ENCODE data around the gene PIAS1.
"Not testable (repeated sequence)": the region's sequence is repeated elsewhere in the genome, so short reads cannot be mapped to it uniquely, and the experiment has no call there.

Gene PIAS1

GRCh38 chr15:68186671-68187397 lies 132.7 kb downstream of the PIAS1 start:
- DNase-seq, result no peak

- DNase-seq, result no peak
Observed at GRCh38 chr15:68187559-68187958, 133.4 kb downstream of the PIAS1 start.

- DNase-seq, result no peak
Observed at GRCh38 chr15:68188647-68189046, 134.5 kb downstream of the PIAS1 start.

DNA sequence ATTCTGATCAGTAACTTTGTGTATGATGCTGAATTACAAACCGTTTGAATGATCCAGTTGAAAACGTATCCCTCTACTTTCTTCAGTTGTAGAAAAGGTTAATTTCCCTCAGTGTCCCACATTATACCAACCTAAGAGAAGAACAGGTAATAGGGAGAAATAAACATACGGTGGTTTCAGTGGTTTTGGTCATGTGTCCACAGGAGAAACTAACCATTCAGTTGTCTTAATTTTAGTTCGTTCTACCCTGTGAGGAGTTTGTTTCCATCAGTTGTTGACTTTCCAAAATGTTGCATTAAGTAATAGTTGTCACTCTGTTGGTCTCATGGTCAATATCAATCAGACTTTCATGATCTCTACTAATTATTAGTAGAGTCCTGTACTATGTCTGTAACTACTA lies 135.9 kb downstream of the PIAS1 start:
- DNase-seq, result no peak

DNA sequence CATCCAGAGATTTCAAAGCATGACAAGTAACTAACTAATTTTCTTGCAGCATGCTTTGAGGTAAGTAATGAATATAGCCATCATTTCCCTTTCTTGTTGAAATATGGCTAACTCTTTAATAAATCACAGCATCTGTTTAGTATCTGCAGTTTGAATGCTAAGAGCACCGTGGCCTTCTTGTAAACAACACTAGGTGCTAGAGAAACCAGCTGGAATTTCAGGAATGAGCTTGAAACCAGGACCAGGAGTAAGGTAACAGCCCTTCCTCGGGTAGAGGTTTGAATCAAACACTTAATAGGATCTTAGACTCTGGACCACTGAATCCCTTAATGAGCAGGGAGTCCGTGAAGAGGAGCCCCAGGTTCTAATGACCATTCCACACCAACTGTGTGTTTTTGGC lies 137.4 kb downstream of the PIAS1 start:
- DNase-seq, result no peak

DNA sequence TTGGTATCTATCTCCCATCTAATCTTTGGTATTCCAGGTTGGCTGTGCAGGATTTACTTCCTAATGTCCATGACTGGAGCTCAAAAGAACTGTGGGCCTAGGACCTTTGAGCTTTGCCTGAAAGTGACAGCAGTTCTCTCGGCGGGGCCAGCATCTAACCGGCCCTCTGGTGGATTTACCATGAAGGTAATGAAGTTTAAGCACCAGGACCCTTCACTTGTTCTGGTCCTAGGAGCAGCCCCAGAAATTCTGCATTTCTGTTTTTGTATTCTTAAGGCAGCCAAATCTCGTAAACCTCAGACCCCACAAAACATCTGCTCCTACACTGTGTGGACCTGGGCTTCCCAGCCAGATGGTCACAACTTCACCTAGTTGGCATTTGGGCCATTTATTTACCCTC lies 138.0 kb downstream of the PIAS1 start:
- no peak for DNase-seq

- no peak for DNase-seq
Observed at GRCh38 chr15:68192804-68193486, 138.8 kb downstream of the PIAS1 start.

DNA sequence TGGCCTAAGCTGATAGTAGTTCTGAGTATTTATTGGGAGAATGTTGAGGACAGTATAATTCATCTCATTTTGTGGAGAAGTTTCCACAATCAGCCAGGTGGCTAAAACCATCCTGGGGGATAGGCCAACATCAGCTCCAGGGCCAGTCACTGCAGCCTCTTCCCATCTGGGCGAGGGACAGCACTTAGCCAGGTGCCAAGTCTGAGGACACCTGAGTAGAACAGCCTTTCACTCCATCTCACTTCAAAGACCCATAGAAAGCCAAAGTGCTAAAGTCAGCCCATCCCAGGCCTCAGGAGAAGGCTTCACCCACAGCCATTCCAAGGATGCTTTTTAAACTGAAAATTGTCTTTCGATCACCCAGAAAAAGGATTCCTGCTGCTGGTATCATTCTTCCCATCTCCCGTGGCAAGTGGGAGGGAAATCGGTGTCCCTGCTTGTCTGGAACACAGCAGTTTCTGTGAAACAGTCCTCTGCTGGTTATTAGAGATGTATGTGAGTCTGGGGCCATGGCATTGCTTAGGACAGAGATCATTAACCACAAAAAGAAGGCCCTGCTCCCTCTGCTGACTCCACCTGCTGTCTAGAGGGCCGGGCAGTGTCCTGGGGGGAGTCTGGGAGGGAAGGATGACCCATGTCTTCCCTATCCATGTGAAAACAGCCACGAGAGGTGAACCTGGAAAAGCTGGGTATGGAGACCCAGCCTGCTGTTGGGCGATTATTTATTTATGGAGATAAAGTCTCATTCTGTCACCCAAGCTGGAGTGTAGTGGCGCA lies 141.4 kb downstream of the PIAS1 start:
- no peak for DNase-seq

DNA sequence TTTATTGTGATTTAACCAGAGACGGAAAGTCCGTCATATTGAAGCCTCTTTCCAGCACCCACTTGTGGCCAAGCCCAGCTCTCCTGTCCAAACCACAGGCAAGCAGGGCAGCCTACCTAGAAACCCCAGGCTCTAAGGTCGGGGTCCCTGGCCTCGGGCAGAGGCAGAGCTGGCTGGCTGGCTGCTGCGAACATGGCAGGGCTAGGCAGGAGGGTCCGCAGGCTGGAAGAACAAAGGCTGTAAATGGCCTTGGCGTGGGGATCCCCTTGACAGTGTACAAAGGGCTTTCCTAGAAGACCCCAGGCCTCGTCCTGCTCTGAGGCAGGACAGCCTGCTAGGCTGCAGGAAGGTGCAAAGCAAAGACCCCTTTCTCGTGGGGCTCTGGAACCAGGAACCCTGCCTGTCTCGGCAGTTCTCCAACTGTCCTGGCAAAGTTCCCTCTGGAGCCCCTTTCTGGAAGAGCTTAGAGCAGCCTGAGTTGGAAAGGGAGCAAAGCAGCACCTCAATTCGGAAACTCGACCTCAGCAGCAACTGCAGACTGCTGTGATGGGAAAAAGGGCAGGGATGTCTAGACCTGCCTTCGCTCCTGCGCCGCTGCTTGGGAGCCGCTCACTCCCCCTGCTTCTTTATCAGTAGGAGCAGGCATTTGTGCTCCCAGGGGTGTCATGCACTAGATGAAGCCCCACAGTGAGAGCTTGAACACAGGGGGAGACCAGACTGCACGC lies 142.5 kb downstream of the PIAS1 start:
- no peak for DNase-seq

GRCh38 chr15:68197170-68197492 lies 143.0 kb downstream of the PIAS1 start:
- no peak for DNase-seq

DNA sequence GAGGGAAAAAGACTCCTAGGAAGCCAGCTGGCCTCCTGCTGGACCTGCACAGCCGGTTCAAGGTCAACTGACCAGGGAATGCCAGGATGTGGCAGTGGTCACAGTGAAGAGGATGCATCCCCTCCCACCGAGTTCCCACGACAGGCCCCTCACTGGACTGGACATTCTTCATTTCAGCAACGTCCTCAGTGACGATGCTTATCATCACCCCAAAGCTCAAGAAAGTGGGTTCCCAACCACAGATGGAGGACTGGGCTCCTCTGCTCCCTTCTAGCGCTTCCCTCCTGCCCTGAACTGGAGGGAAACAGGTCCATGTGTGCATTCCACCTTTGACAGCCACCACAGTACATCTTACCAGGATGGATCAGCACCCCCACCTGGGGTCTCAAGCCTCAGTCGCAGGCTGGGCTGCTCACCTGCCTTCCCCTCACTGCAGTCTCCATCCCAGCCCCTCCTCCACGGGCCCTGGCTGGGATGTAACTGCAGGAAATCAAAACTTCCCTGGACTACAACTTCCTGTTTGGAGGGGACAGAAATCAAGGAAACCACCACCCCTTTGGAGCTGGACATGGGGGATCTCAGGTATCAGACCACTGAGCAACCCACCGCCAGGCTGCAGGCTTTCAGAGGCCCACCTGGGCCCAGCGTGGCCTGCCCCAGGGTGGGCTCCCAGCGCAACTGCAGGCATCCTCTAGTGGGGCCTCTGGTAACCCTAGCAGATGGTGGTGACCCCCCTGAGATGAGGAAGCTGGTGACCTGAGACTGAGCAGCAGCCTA lies 143.7 kb downstream of the PIAS1 start:
- no peak for DNase-seq

DNA sequence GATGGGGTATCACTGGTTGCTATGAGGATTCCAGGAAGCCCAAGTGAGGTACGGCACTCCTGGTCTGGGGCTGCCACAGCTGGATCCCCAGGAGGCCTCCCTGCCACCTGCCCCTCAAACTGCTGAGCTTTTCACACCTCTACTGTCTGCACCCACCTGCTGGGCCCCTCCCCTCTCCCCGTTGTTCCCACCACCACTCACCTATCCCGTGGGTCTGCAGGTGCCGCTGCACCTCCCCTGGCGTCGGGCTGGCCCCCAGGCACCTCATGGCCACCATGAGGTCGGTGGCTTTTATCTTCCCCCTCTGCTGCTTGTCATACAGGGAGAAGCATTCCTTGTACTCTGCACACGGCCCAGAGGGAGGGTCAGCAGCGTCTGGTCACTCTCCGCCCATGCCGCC lies 145.2 kb downstream of the PIAS1 start:
- no peak for DNase-seq

GRCh38 chr15:68200016-68200861 lies 146.1 kb downstream of the PIAS1 start:
- DNase-seq, result no peak

DNA sequence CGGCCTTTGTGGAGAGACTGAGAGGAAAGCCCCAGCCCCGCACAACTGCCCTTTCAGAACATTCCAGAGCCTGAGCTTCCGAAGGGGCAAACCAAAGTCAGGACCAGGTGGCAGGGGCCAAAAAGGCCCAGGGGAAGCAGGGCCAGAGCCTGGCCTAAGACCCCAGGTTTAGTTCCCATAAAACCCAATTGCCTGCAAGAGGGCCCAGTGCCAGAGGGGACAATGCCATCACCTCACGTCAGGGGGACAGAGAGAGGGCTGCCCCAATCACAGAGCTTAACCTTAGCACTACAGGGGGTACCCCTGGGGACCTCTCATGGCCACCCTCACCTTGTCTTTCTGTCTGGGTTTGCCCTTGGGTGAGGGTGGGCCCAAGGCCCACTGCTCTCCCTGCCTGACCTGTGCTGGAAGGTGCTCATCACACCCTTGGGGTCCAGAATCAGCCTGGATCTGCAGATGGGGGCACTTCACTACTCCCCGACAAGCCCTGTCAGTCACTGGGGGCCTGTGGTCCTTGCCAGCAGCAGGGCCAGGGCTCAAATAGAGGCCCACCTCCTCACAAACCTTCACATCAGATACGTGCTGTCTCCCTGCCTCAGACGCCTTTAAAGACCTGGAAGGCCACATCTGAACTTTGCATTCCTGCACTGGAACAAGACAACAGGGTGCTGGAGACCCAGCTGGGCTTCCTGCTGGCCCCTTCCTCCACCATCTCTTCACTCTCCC lies 147.2 kb downstream of the PIAS1 start:
- no peak for DNase-seq

GRCh38 chr15:68201879-68202261 lies 147.8 kb downstream of the PIAS1 start:
- no peak for DNase-seq

DNA sequence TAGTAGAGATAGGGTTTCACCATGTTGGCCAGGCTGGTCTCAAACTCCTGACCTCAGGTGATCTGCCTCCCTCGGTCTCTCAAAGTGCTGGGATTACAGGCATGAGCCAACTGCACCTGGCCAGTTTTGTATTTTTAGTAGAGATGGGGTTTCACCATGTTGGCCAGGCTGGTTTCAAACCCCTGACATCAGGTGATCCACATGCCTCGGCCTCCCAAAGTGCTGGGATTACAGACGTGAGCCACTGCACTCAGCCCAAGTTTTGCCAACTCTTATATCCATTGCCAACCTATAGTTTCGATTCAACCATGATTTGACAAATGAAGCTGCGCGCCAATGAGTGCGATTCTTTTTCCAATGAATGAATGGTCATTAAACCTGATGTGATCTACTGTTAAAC lies 148.9 kb downstream of the PIAS1 start:
- DNase-seq, result not testable (repeated sequence)

- no peak for DNase-seq
Observed at GRCh38 chr15:68203486-68203885, 149.4 kb downstream of the PIAS1 start.

DNA sequence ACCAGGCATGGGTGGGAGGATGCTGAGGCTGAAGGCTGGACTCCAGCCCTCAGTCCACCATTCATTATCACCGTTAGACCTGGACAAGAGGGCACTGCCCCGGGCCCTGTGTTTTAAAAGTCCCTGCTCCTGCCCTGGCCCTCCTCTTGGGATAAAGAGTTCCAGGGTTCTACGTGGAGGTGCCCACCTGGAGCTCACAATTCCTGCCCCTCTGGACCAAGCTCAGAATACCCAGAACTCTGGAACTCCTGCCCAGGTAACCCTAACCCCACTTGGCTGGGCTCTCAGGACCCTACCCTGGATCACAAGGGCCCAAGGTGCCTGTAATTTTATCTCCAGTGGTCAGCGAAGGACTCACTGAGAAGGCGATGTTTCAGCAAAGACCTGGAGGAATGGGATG lies 149.8 kb downstream of the PIAS1 start:
- DNase-seq, result no peak

GRCh38 chr15:68204361-68204760 lies 150.2 kb downstream of the PIAS1 start:
- DNase-seq, result no peak

DNA sequence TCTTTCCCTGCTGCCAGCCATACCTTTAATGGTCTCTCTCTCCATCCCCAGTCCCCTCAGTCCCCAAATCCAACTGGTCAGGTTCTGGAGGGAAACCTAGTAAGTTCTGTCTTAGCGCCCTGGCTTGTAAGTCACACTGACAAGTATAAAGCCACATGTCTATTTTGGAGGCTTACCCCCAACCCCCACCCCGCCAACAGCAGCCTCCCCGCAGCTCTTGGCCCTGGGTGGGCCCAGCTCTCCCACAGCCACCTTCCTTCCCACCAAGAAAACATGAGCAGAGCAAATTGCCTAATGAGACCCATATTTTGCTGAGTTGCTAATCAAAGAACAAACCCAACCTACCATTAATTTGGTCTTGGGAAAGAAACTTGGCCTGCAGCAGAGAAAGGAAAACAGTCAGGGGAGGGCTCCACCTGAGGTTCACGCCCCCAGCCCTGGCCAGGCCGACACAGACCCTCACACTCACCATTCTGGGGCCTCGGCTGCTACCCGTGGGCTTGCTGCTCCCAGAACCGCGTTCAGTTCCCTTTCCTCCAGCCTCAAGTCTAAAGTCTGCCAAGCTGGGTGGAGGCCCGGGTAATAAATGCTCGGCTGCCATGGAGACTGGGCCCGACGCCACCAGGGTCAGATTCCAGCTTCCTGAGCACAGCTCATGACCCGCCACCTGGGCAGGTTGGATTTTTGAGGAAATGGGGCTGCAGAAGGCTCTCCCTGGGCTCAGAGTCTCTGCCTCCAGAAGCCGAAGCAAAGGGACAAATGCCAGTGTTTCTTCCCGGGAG lies 150.9 kb downstream of the PIAS1 start, which contains the start of gene CALML4:
CALML4 (minus strand) TSS at position 557 of the 782 bp plus-strand sequence; CDS start at position 472, 85 bp downstream.
- no peak for DNase-seq

Measured in SHP77 treated with DMSO at 0.1 percent for 48 hours (cell line).